Caco-2 (cell line): Measurements from ENCODE around the gene GRIFIN. TPM values are rescaled to one million over a fixed set of nuclear protein-coding genes. Genes with fewer than 3 reads are reported as not detected.
"Not testable (repeated sequence)": the region's sequence is repeated elsewhere in the genome, so short reads cannot be mapped to it uniquely, and the experiment has no call there.

Source experiments
- BruUV-seq: library from RNA; stranded (reverse); fragments of 400-500 nt; replicated peaks from 2 replicates; lab custom pipeline; 2021; lab: Mats Ljungman, UMichigan
- CTCF ChIA-PET: fragments of 300-600 bp; sonication (Branson Sonifier 250); formaldehyde crosslinking; loops from one replicate; lab custom pipeline; 2022; ENCODE audit warnings: antibody characterized with exemption; lab: Charles Lee
- POLR2A ChIA-PET: fragments of 300-600 bp; sonication (Branson Sonifier 250); formaldehyde crosslinking; loops from one replicate; lab custom pipeline; 2022; ENCODE audit warnings: antibody characterized with exemption; lab: Charles Lee
- DNase-seq, 2 experiments: peaks; one replicate each; pipeline versions ENCODE4 v3.0.0 to v3.0.0-alpha.2; 2020 to 2022
- H3K27me3 ChIP-seq: replicated peaks from 2 replicates; pipeline ENCODE4 v1.6.0; 2011; ENCODE audit warnings: low read length; ENCODE audit not compliant: control insufficient read depth, insufficient read depth
- H3K36me3 ChIP-seq: 2 replicates; pipeline ENCODE4 v1.5.1; 2011; ENCODE audit warnings: low read length; ENCODE audit not compliant: control insufficient read depth, insufficient read depth
- H3K4me1 ChIP-seq: fragments of 250-450 bp; sonication (Bioruptor Pico); 2 replicates; pipeline ENCODE4 v1.5.1; 2020; ENCODE audit warnings: mild to moderate bottlenecking
- H3K4me3 ChIP-seq: 2 replicates; pipeline ENCODE4 v1.5.1; 2011; ENCODE audit warnings: low read depth, mild to moderate bottlenecking, control low read depth, low read length
- H3K9me3 ChIP-seq: fragments of 250-450 bp; sonication (Bioruptor Pico); 2 replicates; pipeline ENCODE4 v1.5.1; 2020; ENCODE audit warnings: mild to moderate bottlenecking, moderate library complexity
- H3K27ac Mint-ChIP-seq: one replicate; pipeline ENCODE4 v1.8.0; 2022; ENCODE audit warnings: mixed read lengths; ENCODE audit not compliant: unreplicated experiment
- H3K27me3 Mint-ChIP-seq: one replicate; pipeline ENCODE4 v1.8.0; 2022; ENCODE audit warnings: mixed read lengths; ENCODE audit not compliant: insufficient read depth, unreplicated experiment
- H3K36me3 Mint-ChIP-seq: one replicate; pipeline ENCODE4 v1.8.0; 2022; ENCODE audit warnings: mild to moderate bottlenecking, mixed read lengths; ENCODE audit not compliant: insufficient read depth, unreplicated experiment
- H3K4me1 Mint-ChIP-seq: one replicate; pipeline ENCODE4 v1.8.0; 2022; ENCODE audit warnings: low read depth, mixed read lengths; ENCODE audit not compliant: unreplicated experiment
- H3K4me3 Mint-ChIP-seq: one replicate; pipeline ENCODE4 v1.8.0; 2022; ENCODE audit warnings: mild to moderate bottlenecking, moderate library complexity, mixed read lengths; ENCODE audit not compliant: unreplicated experiment
- H3K9me3 Mint-ChIP-seq: one replicate; pipeline ENCODE4 v1.8.0; 2022; ENCODE audit warnings: mixed read lengths; ENCODE audit not compliant: unreplicated experiment
- intact Hi-C: fragments of 100-400 bp; cut with micrococcal nuclease; formaldehyde crosslinking; loops from one replicate; pipeline ENCODE4 v1.10.0; 2022; ENCODE audit not compliant: unreplicated experiment
- total RNA-seq: library from RNA; stranded (reverse); gene quantifications from 2 replicates; pipeline ENCODE4 v1.2.3, GENCODE V29; 2022
- TF ChIP-seq, protein P1 (sequence below), 2 experiments: fragments of 200-600 bp in 1 of 2; IDR thresholded peaks; 1 replicate in 1 of 2; 2 replicates in 1 of 2; pipeline versions ENCODE4 v1.5.1 to v1.8.0; 2011 to 2022; ENCODE audit warnings: antibody characterized with exemption in 1 of 2, control low read depth in 1 of 2, inconsistent platforms in 1 of 2, low read depth in 1 of 2, low read length in 1 of 2, mild to moderate bottlenecking in 1 of 2, moderate library complexity in 1 of 2; ENCODE audit not compliant: insufficient read depth in 1 of 2, severe bottlenecking in 1 of 2, unreplicated experiment in 1 of 2

The GRIFIN gene
- total RNA-seq, 1 experiment from 2014 or later: not detected

DNA sequence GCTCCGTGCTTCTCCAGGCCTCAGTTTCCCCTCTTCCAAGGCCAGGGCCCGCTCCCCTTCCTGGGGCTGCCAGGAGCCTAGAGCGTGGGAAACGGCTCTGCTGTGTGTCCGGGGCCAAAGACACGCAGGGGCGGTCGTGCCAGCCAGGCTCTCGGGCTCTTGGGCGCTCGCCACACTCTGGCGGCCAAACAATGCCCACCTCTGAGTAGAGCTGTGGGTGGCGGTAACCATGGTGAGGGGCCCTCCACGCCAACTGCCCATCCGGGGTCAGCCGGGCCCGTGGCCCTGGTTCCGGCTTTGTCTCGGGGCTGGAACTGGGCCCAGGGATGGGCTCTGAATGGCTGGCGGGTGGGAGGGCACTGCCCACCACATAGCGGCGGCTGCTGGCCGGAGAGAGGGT, 16.0 kb downstream of the GRIFIN start:
- BruUV-seq: no TSS peak
- H3K27ac Mint-ChIP-seq: no peak overlapping the region
- no peaks in the 10 kb centered on the region for H3K9me3 Mint-ChIP-seq
- no peaks in the 10 kb centered on the region for H3K36me3 ChIP-seq
- H3K4me1 ChIP-seq: no peaks in the 10 kb centered on the region
- H3K9me3 ChIP-seq: no peaks in the 10 kb centered on the region
- intact Hi-C loops: no loop called here
- TF ChIP-seq, protein P1, sequence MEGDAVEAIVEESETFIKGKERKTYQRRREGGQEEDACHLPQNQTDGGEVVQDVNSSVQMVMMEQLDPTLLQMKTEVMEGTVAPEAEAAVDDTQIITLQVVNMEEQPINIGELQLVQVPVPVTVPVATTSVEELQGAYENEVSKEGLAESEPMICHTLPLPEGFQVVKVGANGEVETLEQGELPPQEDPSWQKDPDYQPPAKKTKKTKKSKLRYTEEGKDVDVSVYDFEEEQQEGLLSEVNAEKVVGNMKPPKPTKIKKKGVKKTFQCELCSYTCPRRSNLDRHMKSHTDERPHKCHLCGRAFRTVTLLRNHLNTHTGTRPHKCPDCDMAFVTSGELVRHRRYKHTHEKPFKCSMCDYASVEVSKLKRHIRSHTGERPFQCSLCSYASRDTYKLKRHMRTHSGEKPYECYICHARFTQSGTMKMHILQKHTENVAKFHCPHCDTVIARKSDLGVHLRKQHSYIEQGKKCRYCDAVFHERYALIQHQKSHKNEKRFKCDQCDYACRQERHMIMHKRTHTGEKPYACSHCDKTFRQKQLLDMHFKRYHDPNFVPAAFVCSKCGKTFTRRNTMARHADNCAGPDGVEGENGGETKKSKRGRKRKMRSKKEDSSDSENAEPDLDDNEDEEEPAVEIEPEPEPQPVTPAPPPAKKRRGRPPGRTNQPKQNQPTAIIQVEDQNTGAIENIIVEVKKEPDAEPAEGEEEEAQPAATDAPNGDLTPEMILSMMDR (IDR thresholded peaks at IDR 0.05; ENCODE audit: insufficient read depth in 1 of 2, low read depth in 1 of 2, low read length in 1 of 2, severe bottlenecking in 1 of 2, unreplicated experiment in 1 of 2): no peak
- no peaks in the 10 kb centered on the region for H3K36me3 Mint-ChIP-seq
- no peak overlapping the region for H3K4me3 Mint-ChIP-seq
- ChIA-PET CTCF (interaction anchor here (1.0 kb wide), 1 partner anchor 10 kb away, joined by 3 read pairs; no protein-coding TSS in a partner anchor), POLR2A (no interaction called here)
- H3K4me1 Mint-ChIP-seq: no peaks in the 10 kb centered on the region
- no peak overlapping the region for H3K4me3 ChIP-seq
- H3K27me3 ChIP-seq: no peaks in the 10 kb centered on the region
- peaks cover 2% of the 10 kb centered on the region for H3K27me3 Mint-ChIP-seq
- DNase-seq: no peak

DNA sequence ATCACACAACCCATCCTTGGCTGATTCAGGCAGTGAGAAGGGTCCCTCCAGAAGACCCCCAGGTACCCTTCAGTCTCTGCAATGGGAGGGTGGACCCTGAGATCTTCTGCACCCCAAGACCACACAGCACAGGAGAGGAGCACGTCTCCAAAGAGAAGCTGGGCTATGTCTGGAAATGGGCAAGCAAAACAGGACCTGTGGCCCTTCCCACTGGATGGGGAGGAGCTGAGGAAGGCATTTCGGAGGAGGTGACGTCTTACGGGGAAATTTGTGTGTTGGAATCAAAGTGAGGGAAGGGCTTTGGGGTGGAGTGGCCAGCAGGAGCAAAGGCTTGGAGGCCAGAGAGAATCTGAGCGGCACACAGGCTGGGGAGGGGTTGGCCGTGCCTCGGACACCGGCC, 16.5 kb downstream of the GRIFIN start:
- no peak for DNase-seq
- no peaks in the 10 kb centered on the region for H3K36me3 ChIP-seq
- H3K4me3 Mint-ChIP-seq: no peak overlapping the region
- intact Hi-C loops: no loop called here
- H3K9me3 Mint-ChIP-seq: no peaks in the 10 kb centered on the region
- H3K9me3 ChIP-seq: no peaks in the 10 kb centered on the region
- no peaks in the 10 kb centered on the region for H3K36me3 Mint-ChIP-seq
- CTCF ChIA-PET: interaction anchor here (1.0 kb wide), 1 partner anchor 9 kb away, joined by 3 read pairs; no protein-coding TSS in a partner anchor
- TF ChIP-seq, protein P1 (IDR thresholded peaks at IDR 0.05; ENCODE audit: insufficient read depth in 1 of 2, low read depth in 1 of 2, low read length in 1 of 2, severe bottlenecking in 1 of 2, unreplicated experiment in 1 of 2): no peak
- peaks cover 2% of the 10 kb centered on the region for H3K27me3 Mint-ChIP-seq
- H3K27ac Mint-ChIP-seq: no peak overlapping the region
- no peaks in the 10 kb centered on the region for H3K4me1 Mint-ChIP-seq
- H3K4me3 ChIP-seq: no peak overlapping the region
- no peaks in the 10 kb centered on the region for H3K27me3 ChIP-seq
- BruUV-seq: no TSS peak
- POLR2A ChIA-PET: interaction anchor here (0.6 kb wide), 1 partner anchor 95 kb away, joined by 3 read pairs; no protein-coding TSS in a partner anchor
- no peaks in the 10 kb centered on the region for H3K4me1 ChIP-seq

DNA sequence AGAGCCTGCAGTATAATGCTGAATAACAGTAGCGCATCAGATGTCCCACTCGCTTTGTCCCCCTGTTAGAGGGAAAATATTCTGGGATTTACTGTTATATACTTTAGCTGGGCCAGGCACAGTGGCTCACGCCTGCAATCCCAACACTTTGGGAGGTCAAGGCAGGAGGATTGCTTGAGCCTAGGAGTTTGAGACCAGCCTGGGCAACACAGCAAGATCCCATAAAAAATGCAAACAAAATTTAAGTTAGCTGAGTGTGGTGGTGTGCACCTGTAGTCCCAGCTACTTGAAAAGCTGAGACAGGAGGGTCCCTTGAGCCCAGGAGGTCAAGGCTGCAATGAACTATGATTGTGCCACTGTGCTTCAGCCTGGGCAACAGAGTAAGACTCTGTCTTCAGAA, 22.3 kb downstream of the GRIFIN start:
- H3K9me3 Mint-ChIP-seq, H3K27ac Mint-ChIP-seq, H3K27me3 Mint-ChIP-seq, H3K4me1 ChIP-seq, H3K9me3 ChIP-seq, H3K4me3 Mint-ChIP-seq, H3K4me3 ChIP-seq, DNase-seq, H3K4me1 Mint-ChIP-seq, CTCF ChIA-PET, BruUV-seq, H3K27me3 ChIP-seq, H3K36me3 ChIP-seq: not testable (repeated sequence)
- H3K36me3 Mint-ChIP-seq: peaks cover 20% of the 10 kb centered on the region
- intact Hi-C loops: loop anchor here (5.0 kb wide), 1 partner anchor 228 kb away; no protein-coding TSS in a partner anchor
- POLR2A ChIA-PET: interaction anchor here (0.6 kb wide), 1 partner anchor 37 kb away, joined by 4 read pairs; no protein-coding TSS in a partner anchor
